HG02840 (cell line): Measurements from ENCODE around the gene SLC15A1.

Source experiments
- ATAC-seq: cut with Tn5 transposase; IDR thresholded peaks from one replicate; pipeline ENCODE4 v1.9.1; 2021; ENCODE audit warnings: mild to moderate bottlenecking, moderate library complexity, moderate number of reproducible peaks; ENCODE audit not compliant: unreplicated experiment, low FRiP score

Gene SLC15A1

GRCh38 chr13:98752467-98753290, at the start of gene SLC15A1:
Gene SLC15A1 (minus strand): TSS chr13:98752672. CDS start chr13:98752598, 74 bp downstream.
- no peak for ATAC-seq

GRCh38 chr13:98801626-98802418, 49.4 kb upstream of the SLC15A1 start:
- ATAC-seq: no peak

GRCh38 chr13:98800078-98800477, 47.6 kb upstream of the SLC15A1 start:
- ATAC-seq: no peak

- no peak for ATAC-seq
These were observed 46.6 kb upstream of the SLC15A1 start for GRCh38 chr13:98798849-98799645.

GRCh38 chr13:98797456-98797855, 45.0 kb upstream of the SLC15A1 start:
- ATAC-seq: no peak

- no peak for ATAC-seq
These were observed 44.3 kb upstream of the SLC15A1 start for GRCh38 chr13:98796798-98797197.

GRCh38 chr13:98796191-98796590, 43.7 kb upstream of the SLC15A1 start:
- no peak for ATAC-seq

- ATAC-seq: no peak
These were observed 42.7 kb upstream of the SLC15A1 start for GRCh38 chr13:98795220-98795619.

- ATAC-seq: no peak
These were observed 42.0 kb upstream of the SLC15A1 start for GRCh38 chr13:98794498-98794897.

GRCh38 chr13:98792785-98793495, 40.5 kb upstream of the SLC15A1 start:
- no peak for ATAC-seq

GRCh38 chr13:98792321-98792720, 39.8 kb upstream of the SLC15A1 start:
- no peak for ATAC-seq

- no peak for ATAC-seq
These were observed 39.1 kb upstream of the SLC15A1 start for GRCh38 chr13:98791611-98792010.

- ATAC-seq: no peak
These were observed 35.5 kb upstream of the SLC15A1 start for GRCh38 chr13:98787996-98788395.

- ATAC-seq: no peak
These were observed 34.7 kb upstream of the SLC15A1 start for GRCh38 chr13:98787173-98787572.

GRCh38 chr13:98786023-98786422, 33.6 kb upstream of the SLC15A1 start:
- ATAC-seq: no peak

GRCh38 chr13:98785405-98785804, 32.9 kb upstream of the SLC15A1 start:
- ATAC-seq: no peak

GRCh38 chr13:98784666-98785065, 32.2 kb upstream of the SLC15A1 start:
- ATAC-seq: no peak

- no peak for ATAC-seq
These were observed 31.5 kb upstream of the SLC15A1 start for GRCh38 chr13:98783856-98784478.

GRCh38 chr13:98782654-98783053, 30.2 kb upstream of the SLC15A1 start:
- ATAC-seq: no peak

GRCh38 chr13:98781905-98782304, 29.4 kb upstream of the SLC15A1 start:
- ATAC-seq: no peak
